Measurements from ENCODE around the gene CELA2B. TPM values are rescaled to one million over a fixed set of nuclear protein-coding genes. Genes with fewer than 3 reads are reported as not detected.
A peak's percentile ranks its signal among the peaks of the same experiment; 100 is the strongest.
"Not testable (repeated sequence)": the region's sequence is repeated elsewhere in the genome, so short reads cannot be mapped to it uniquely, and the experiment has no call there.

Gene CELA2B
- total and polyA plus RNA-seq, 2 donors from 2014 or later, result not detected

GRCh38 chr1:15431571-15431948 is 44.3 kb upstream of the CELA2B start:
- Histone ChIP-seq H3K9ac (ENCODE audit: low read length in 3 of 3) (no peak overlapping the region), H3K4me1 (ENCODE audit: control insufficient read depth in 2 of 3, insufficient read depth in 2 of 3, low read depth in 1 of 3, low read length in 3 of 3) (no peaks in the 10 kb centered on the region), H3K36me3 (ENCODE audit: control insufficient read depth in 2 of 3, insufficient read depth in 3 of 3, low read length in 3 of 3) (peaks cover 0 to under 1% (median 0%) of the 10 kb centered on the region in 3 donors), H3K9me3 (ENCODE audit: control insufficient read depth in 2 of 3, insufficient read depth in 1 of 3, low read length in 3 of 3) (no peaks in the 10 kb centered on the region), H3K27me3 (ENCODE audit: control insufficient read depth, insufficient read depth, low read length) (no peaks in the 10 kb centered on the region), H3K4me3 (ENCODE audit: low read length in 3 of 3) (no peak overlapping the region), H3K27ac (ENCODE audit: low read depth in 2 of 2, low read length in 2 of 2) (no peak overlapping the region)
- no peak for DNase-seq
- intact Hi-C loops (cut with DNase I), result loop anchor here (5.0 kb wide), 1 partner anchor 109 kb away; no protein-coding TSS in a partner anchor
- FAIRE-seq, result no peak
- TF ChIP-seq CTCF (IDR thresholded peaks at IDR 0.05; ENCODE audit: borderline replicate concordance, extremely low read depth, insufficient read depth), result no peak

DNA sequence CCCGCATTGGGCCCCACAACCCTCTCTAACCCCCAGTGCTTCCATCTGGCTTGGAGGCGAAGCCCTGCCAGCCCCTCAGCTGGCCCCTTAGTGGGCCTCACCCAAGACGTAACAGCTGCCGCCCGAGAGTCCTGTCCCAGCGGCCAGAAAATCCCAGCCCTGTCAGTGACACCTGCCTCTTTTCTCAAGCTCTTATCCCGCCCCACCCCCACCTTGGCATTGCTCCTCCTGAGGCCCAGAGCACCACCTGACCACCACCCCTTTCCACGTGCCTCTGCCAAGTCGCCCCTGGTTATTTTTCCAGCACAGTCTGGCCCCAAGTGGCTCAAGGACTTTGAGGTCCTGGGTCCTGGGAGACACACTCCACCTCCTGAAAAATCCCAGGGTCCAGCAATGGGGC is 43.6 kb upstream of the CELA2B start:
- no peak for TF ChIP-seq CTCF (IDR thresholded peaks at IDR 0.05; ENCODE audit: borderline replicate concordance, extremely low read depth, insufficient read depth)
- DNase-seq, result peak in 3 of 5 donors; percentile 31 to 68 (median 45)
- Histone ChIP-seq H3K27me3 (ENCODE audit: control insufficient read depth, insufficient read depth, low read length) (no peaks in the 10 kb centered on the region), H3K4me3 (ENCODE audit: low read length in 3 of 3) (no peak overlapping the region), H3K4me1 (ENCODE audit: control insufficient read depth in 2 of 3, insufficient read depth in 2 of 3, low read depth in 1 of 3, low read length in 3 of 3) (no peaks in the 10 kb centered on the region), H3K36me3 (ENCODE audit: control insufficient read depth in 2 of 3, insufficient read depth in 3 of 3, low read length in 3 of 3) (no peaks in the 10 kb centered on the region), H3K9me3 (ENCODE audit: control insufficient read depth in 2 of 3, insufficient read depth in 1 of 3, low read length in 3 of 3) (no peaks in the 10 kb centered on the region), H3K27ac (ENCODE audit: low read depth in 2 of 2, low read length in 2 of 2) (no peak overlapping the region), H3K9ac (ENCODE audit: low read length in 3 of 3) (no peak overlapping the region)
- FAIRE-seq, result no peak
- intact Hi-C loops (cut with DNase I), result loop anchor here (5.0 kb wide), 1 partner anchor 110 kb away; no protein-coding TSS in a partner anchor

DNA sequence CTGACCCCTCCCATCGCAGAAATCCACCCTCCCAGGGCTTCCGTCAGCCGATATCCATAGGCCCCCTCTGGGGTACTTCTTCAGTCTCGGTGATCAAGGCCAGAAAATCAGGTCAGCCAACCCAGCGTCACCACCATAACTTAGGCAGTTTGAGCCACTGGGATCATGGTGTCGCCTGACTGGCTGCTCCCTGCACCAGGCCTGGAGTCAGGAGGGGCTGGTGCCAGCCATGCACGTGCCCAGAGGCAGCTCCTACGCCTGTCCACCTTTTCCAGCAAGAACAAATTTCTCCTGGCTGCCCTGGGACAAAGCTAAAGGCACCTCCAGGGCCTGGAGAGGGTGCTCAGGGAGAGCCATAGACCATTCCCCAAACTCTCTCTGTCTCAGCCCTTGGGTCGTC is 42.4 kb upstream of the CELA2B start:
- H3K27ac ChIP-seq (ENCODE audit: low read depth in 2 of 2, low read length in 2 of 2), result no peak overlapping the region
- H3K9me3 ChIP-seq (ENCODE audit: control insufficient read depth in 2 of 3, insufficient read depth in 1 of 3, low read length in 3 of 3), result no peaks in the 10 kb centered on the region
- no peaks in the 10 kb centered on the region for H3K36me3 ChIP-seq (ENCODE audit: control insufficient read depth in 2 of 3, insufficient read depth in 3 of 3, low read length in 3 of 3)
- no peaks in the 10 kb centered on the region for H3K27me3 ChIP-seq (ENCODE audit: control insufficient read depth, insufficient read depth, low read length)
- intact Hi-C loops (cut with DNase I), result loop anchor here (5.0 kb wide), 1 partner anchor 111 kb away; no protein-coding TSS in a partner anchor
- no peak overlapping the region for H3K4me3 ChIP-seq (ENCODE audit: low read length in 3 of 3)
- no peak for TF ChIP-seq CTCF (IDR thresholded peaks at IDR 0.05; ENCODE audit: borderline replicate concordance, extremely low read depth, insufficient read depth)
- H3K9ac ChIP-seq (ENCODE audit: low read length in 3 of 3), result no peak overlapping the region
- DNase-seq (no peak), FAIRE-seq (no peak)
- no peaks in the 10 kb centered on the region for H3K4me1 ChIP-seq (ENCODE audit: control insufficient read depth in 2 of 3, insufficient read depth in 2 of 3, low read depth in 1 of 3, low read length in 3 of 3)

GRCh38 chr1:15434739-15435138 is 41.2 kb upstream of the CELA2B start:
- H3K9me3 ChIP-seq (ENCODE audit: control insufficient read depth in 2 of 3, insufficient read depth in 1 of 3, low read length in 3 of 3); H3K27ac ChIP-seq (ENCODE audit: low read depth in 2 of 2, low read length in 2 of 2); FAIRE-seq; DNase-seq; H3K9ac ChIP-seq (ENCODE audit: low read length in 3 of 3); H3K27me3 ChIP-seq (ENCODE audit: control insufficient read depth, insufficient read depth, low read length); H3K36me3 ChIP-seq (ENCODE audit: control insufficient read depth in 2 of 3, insufficient read depth in 3 of 3, low read length in 3 of 3); H3K4me1 ChIP-seq (ENCODE audit: control insufficient read depth in 2 of 3, insufficient read depth in 2 of 3, low read depth in 1 of 3, low read length in 3 of 3); H3K4me3 ChIP-seq (ENCODE audit: low read length in 3 of 3): not testable (repeated sequence)
- intact Hi-C loops (cut with DNase I), result loop anchor here (5.0 kb wide), 1 partner anchor 112 kb away; no protein-coding TSS in a partner anchor
